Liver (tissue), 9 donors: ENCODE measurements around the gene CYP4A22. TPM values are rescaled to one million over a fixed set of nuclear protein-coding genes. Genes with fewer than 3 reads are reported as not detected.

ENCODE experiments used
- DNase-seq: peaks from one replicate; pipeline ENCODE4 v3.0.0-alpha.2; 2017; ENCODE audit warnings: low spot score
- H3K27ac ChIP-seq, 2 donors: one replicate each; pipeline ENCODE4 v1.7.0; 2013; ENCODE audit warnings: inconsistent platforms in 2 of 2, low read length in 2 of 2, control low read depth in 1 of 2, low read depth in 1 of 2, mild to moderate bottlenecking in 1 of 2
- H3K27me3 ChIP-seq, 4 donors: one replicate each; pipeline versions ENCODE4 v1.6.1 to v1.7.0; 2013; ENCODE audit warnings: low read length in 3 of 4, inconsistent platforms in 1 of 4, mild to moderate bottlenecking in 1 of 4, moderate library complexity in 1 of 4; ENCODE audit not compliant: control insufficient read depth in 4 of 4, insufficient read depth in 4 of 4
- H3K36me3 ChIP-seq, 4 donors: one replicate each; pipeline versions ENCODE4 v1.6.1 to v1.7.0; 2013; ENCODE audit warnings: low read length in 3 of 4, mild to moderate bottlenecking in 3 of 4, low read depth in 1 of 4, moderate library complexity in 1 of 4; ENCODE audit not compliant: control insufficient read depth in 4 of 4, insufficient read depth in 3 of 4
- H3K4me1 ChIP-seq, 4 donors: one replicate each; pipeline versions ENCODE4 v1.6.1 to v1.7.0; 2013; ENCODE audit warnings: low read length in 3 of 4, mild to moderate bottlenecking in 3 of 4, moderate library complexity in 1 of 4; ENCODE audit not compliant: control insufficient read depth in 4 of 4, insufficient read depth in 4 of 4
- H3K4me3 ChIP-seq, 3 donors: one replicate each; pipeline versions ENCODE4 v1.6.1 to v1.7.0; 2013; ENCODE audit warnings: low read length in 3 of 3, control low read depth in 1 of 3, low read depth in 1 of 3, mild to moderate bottlenecking in 1 of 3
- H3K9ac ChIP-seq, 2 donors: one replicate each; pipeline ENCODE4 v1.7.0; 2013; ENCODE audit warnings: low read length in 2 of 2, mild to moderate bottlenecking in 2 of 2, moderate library complexity in 2 of 2, control low read depth in 1 of 2, low read depth in 1 of 2
- H3K9me3 ChIP-seq, 4 donors: one replicate each; pipeline versions ENCODE4 v1.6.1 to v1.7.0; 2013; ENCODE audit warnings: low read length in 3 of 4; ENCODE audit not compliant: control insufficient read depth in 4 of 4
- EGR1 ChIP-seq, 2 donors: IDR thresholded peaks; 2 replicates each; pipeline ENCODE4 v1.6.1; 2016 to 2018; ENCODE audit warnings: antibody characterized with exemption in 2 of 2, low read depth in 2 of 2
- FOXA1 ChIP-seq: IDR thresholded peaks from 2 replicates; pipeline ENCODE4 v1.6.1; 2016; ENCODE audit warnings: antibody characterized with exemption
- FOXA2 ChIP-seq: IDR thresholded peaks from 2 replicates; pipeline ENCODE4 v1.6.1; 2016; ENCODE audit warnings: antibody characterized with exemption
- GABPA ChIP-seq, 2 donors: IDR thresholded peaks in 1 of 2; conservative IDR thresholded peaks in 1 of 2; 2 replicates each; pipeline ENCODE4 v1.6.1; 2016; ENCODE audit warnings: antibody characterized with exemption in 2 of 2, mild to moderate bottlenecking in 1 of 2, moderate library complexity in 1 of 2
- HNF4A ChIP-seq, 2 donors: conservative IDR thresholded peaks; 2 replicates each; pipeline ENCODE4 v1.6.1; 2016; ENCODE audit warnings: antibody characterized with exemption in 2 of 2, mild to moderate bottlenecking in 2 of 2
- HNF4G ChIP-seq: IDR thresholded peaks from 2 replicates; pipeline ENCODE4 v1.6.1; 2016; ENCODE audit warnings: antibody characterized with exemption
- MAX ChIP-seq: IDR thresholded peaks from 2 replicates; pipeline ENCODE4 v1.6.1; 2016; ENCODE audit warnings: antibody characterized with exemption
- NR2F2 ChIP-seq: IDR thresholded peaks from 2 replicates; pipeline ENCODE4 v1.6.1; 2016; ENCODE audit warnings: antibody characterized with exemption
- RXRA ChIP-seq, 2 donors: IDR thresholded peaks; 2 replicates each; pipeline ENCODE4 v1.6.1; 2017 to 2018; ENCODE audit warnings: antibody characterized with exemption in 2 of 2, mild to moderate bottlenecking in 1 of 2
- SP1 ChIP-seq: IDR thresholded peaks from 2 replicates; pipeline ENCODE4 v1.6.1; 2018; ENCODE audit warnings: antibody characterized with exemption, mild to moderate bottlenecking
- TAF1 ChIP-seq: conservative IDR thresholded peaks from 2 replicates; pipeline ENCODE4 v1.6.1; 2016; ENCODE audit warnings: antibody characterized with exemption, mild to moderate bottlenecking
- YY1 ChIP-seq: IDR thresholded peaks from 2 replicates; pipeline ENCODE4 v1.6.1; 2016; ENCODE audit warnings: antibody characterized with exemption, mild to moderate bottlenecking
- ZBTB33 ChIP-seq: IDR thresholded peaks from 2 replicates; pipeline ENCODE4 v1.6.1; 2016; ENCODE audit warnings: antibody characterized with exemption
- WGBS: extraction: QIAGEN DNeasy Blood & Tissue Kit; methylation state at CpG from one replicate; pipeline ENCODE4 v1.1.7; 2013; 5-methylcytosine and 5-hydroxymethylcytosine counted together
- polyA plus RNA-seq, 2 donors: library from polyadenylated mRNA; stranded (reverse) in 1 of 2; unstranded in 1 of 2; fragments of 200-250 nt in 1 of 2; fragments of >200 nt in 1 of 2; fragmentation: Nextera tagmentation in 1 of 2; extraction: Ambion mirVana in 1 of 2; gene quantifications; one replicate each; pipeline versions ENCODE4 v1.2.1 to v1.2.3, GENCODE V29; 2013 to 2015
- total RNA-seq, 2 donors: library from RNA; depleted of rRNA; stranded (reverse); fragments of >200 nt; gene quantifications; one replicate each; pipeline ENCODE4 v1.2.3, GENCODE V29; 2014
- TF ChIP-seq, protein P1 (sequence below): IDR thresholded peaks from 2 replicates; pipeline ENCODE4 v1.6.1; 2016; ENCODE audit warnings: antibody characterized with exemption
- donor health status: healthy.
- donor health status: healthy.
- donor health status: healthy.
- donor health status: healthy.
- donor health status: healthy.

CYP4A22 gene
- total and polyA plus RNA-seq, 4 donors = 18.3 to 95.7 (median 65.7) TPM

DNA sequence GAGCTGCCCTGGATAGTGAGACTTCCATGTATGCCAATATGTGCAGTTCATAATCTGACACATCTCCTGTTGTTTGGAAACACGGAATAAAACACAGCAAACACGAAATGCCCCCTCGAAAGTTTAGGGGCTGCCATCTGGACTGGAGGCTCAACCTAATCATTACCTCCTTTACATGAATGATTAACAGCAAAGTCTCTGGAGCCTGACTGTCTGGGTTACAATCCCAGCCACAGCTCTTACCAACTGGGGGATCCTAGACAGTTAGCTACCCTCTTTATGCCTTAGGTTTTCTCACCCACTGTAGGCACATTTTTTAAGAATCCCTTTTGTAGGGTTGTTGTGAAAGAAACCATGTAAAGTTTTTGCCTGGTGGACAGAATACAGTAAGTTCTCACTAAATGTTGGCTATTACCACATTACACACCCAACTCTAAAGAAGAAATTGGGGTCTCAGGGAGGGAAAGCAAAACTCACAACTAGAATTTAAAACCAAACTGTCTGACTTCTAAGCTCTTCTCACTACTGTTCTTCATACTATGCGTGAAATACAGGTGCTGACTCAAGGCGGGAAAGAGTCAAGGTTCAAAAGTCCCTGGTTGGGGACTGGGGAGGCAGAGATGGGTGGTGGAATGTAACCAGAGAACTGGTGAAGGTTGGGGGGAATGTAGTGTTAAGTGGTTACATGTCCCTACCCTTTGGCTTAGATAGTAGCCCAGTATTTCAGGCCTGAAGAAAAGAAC lies 24.2 kb downstream of the CYP4A22 start:
- Histone ChIP-seq H3K9ac (no peak overlapping the region), H3K36me3 (no peaks in the 10 kb centered on the region), H3K27me3 (no peaks in the 10 kb centered on the region), H3K4me3 (no peak overlapping the region), H3K4me1 (no peaks in the 10 kb centered on the region), H3K9me3 (no peaks in the 10 kb centered on the region), H3K27ac (no peak overlapping the region)
- no peak for DNase-seq
- TF ChIP-seq NR2F2 (no peak), YY1 (no peak), FOXA1 (no peak), TAF1 (no peak), RXRA (IDR thresholded peaks at IDR 0.05) (no peak), FOXA2 (no peak), ZBTB33 (no peak), HNF4A (conservative IDR thresholded peaks at IDR 0.05) (no peak), SP1 (no peak)
- TF ChIP-seq, protein P1, sequence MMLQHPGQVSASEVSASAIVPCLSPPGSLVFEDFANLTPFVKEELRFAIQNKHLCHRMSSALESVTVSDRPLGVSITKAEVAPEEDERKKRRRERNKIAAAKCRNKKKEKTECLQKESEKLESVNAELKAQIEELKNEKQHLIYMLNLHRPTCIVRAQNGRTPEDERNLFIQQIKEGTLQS = no peak
- WGBS = 73% methylated on average over 5 of the region's 5 CpGs

- no peak overlapping the region for H3K9ac ChIP-seq
- H3K36me3 ChIP-seq = no peaks in the 10 kb centered on the region
- TF ChIP-seq TAF1 = no peak
- no peak for TF ChIP-seq GABPA (IDR thresholded peaks at IDR 0.05 in 1 of 2, conservative IDR thresholded peaks at IDR 0.05 in 1 of 2)
- no peak for TF ChIP-seq MAX
- TF ChIP-seq ZBTB33 = no peak
- TF ChIP-seq EGR1 (IDR thresholded peaks at IDR 0.05; ENCODE audit: low read depth in 2 of 2) = no peak
- TF ChIP-seq, protein P1 = no peak
- no peak for TF ChIP-seq FOXA1
- TF ChIP-seq RXRA (IDR thresholded peaks at IDR 0.05) = no peak
- TF ChIP-seq HNF4G = no peak
- no peak for TF ChIP-seq YY1
- no peak for TF ChIP-seq NR2F2
- no peak for TF ChIP-seq HNF4A (conservative IDR thresholded peaks at IDR 0.05)
- no peak overlapping the region for H3K27ac ChIP-seq
- H3K4me3 ChIP-seq = no peak overlapping the region
- DNase-seq = no peak
- no peaks in the 10 kb centered on the region for H3K4me1 ChIP-seq
- H3K27me3 ChIP-seq = no peaks in the 10 kb centered on the region
- no peaks in the 10 kb centered on the region for H3K9me3 ChIP-seq
Measured at GRCh38 chr1:47164552-47164951, 27.3 kb downstream of the CYP4A22 start.
